Measurements from ENCODE around the gene SECTM1.

SECTM1 gene

GRCh38 chr17:82375359-82376041 is 41.9 kb upstream of the SECTM1 start:
- TF ChIP-seq TEAD4 (IDR thresholded peaks at IDR 0.05) (no peak), CREB1 (IDR thresholded peaks at IDR 0.05; ENCODE audit: low read depth) (no peak), RAD21 (IDR thresholded peaks at IDR 0.05; ENCODE audit: low read depth) (no peak), NFIC (IDR thresholded peaks at IDR 0.05) (no peak), EGR1 (IDR thresholded peaks at IDR 0.05) (no peak), TAF1 (IDR thresholded peaks at IDR 0.05; ENCODE audit: low read depth) (no peak), TCF12 (IDR thresholded peaks at IDR 0.05; ENCODE audit: low read depth) (no peak), MAX (IDR thresholded peaks at IDR 0.05) (no peak), EP300 (IDR thresholded peaks at IDR 0.05; ENCODE audit: borderline replicate concordance) (no peak), CEBPB (IDR thresholded peaks at IDR 0.05) (no peak)
- TF ChIP-seq, protein P1, sequence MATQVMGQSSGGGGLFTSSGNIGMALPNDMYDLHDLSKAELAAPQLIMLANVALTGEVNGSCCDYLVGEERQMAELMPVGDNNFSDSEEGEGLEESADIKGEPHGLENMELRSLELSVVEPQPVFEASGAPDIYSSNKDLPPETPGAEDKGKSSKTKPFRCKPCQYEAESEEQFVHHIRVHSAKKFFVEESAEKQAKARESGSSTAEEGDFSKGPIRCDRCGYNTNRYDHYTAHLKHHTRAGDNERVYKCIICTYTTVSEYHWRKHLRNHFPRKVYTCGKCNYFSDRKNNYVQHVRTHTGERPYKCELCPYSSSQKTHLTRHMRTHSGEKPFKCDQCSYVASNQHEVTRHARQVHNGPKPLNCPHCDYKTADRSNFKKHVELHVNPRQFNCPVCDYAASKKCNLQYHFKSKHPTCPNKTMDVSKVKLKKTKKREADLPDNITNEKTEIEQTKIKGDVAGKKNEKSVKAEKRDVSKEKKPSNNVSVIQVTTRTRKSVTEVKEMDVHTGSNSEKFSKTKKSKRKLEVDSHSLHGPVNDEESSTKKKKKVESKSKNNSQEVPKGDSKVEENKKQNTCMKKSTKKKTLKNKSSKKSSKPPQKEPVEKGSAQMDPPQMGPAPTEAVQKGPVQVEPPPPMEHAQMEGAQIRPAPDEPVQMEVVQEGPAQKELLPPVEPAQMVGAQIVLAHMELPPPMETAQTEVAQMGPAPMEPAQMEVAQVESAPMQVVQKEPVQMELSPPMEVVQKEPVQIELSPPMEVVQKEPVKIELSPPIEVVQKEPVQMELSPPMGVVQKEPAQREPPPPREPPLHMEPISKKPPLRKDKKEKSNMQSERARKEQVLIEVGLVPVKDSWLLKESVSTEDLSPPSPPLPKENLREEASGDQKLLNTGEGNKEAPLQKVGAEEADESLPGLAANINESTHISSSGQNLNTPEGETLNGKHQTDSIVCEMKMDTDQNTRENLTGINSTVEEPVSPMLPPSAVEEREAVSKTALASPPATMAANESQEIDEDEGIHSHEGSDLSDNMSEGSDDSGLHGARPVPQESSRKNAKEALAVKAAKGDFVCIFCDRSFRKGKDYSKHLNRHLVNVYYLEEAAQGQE (IDR thresholded peaks at IDR 0.05; ENCODE audit: low read depth), result no peak

GRCh38 chr17:82374626-82375331 is 41.2 kb upstream of the SECTM1 start:
- TF ChIP-seq EP300 (IDR thresholded peaks at IDR 0.05; ENCODE audit: borderline replicate concordance) (no peak), FOXM1 (IDR thresholded peaks at IDR 0.05; ENCODE audit: borderline replicate concordance, low read depth) (no peak), CREB1 (IDR thresholded peaks at IDR 0.05; ENCODE audit: low read depth) (no peak), YY1 (IDR thresholded peaks at IDR 0.05; ENCODE audit: low read depth) (no peak)
- TF ChIP-seq, protein P1 (IDR thresholded peaks at IDR 0.05; ENCODE audit: low read depth), result no peak

GRCh38 chr17:82373731-82374625 is 40.4 kb upstream of the SECTM1 start:
- TF ChIP-seq CEBPB (IDR thresholded peaks at IDR 0.05), result no peak
- no peak for TF ChIP-seq ZBTB7A (IDR thresholded peaks at IDR 0.05; ENCODE audit: low read depth)

GRCh38 chr17:82372249-82373071 is 38.9 kb upstream of the SECTM1 start:
- TF ChIP-seq, protein P1 (IDR thresholded peaks at IDR 0.05; ENCODE audit: low read depth), result no peak
- no peak for TF ChIP-seq YY1 (IDR thresholded peaks at IDR 0.05; ENCODE audit: low read depth)
- TF ChIP-seq MAX (IDR thresholded peaks at IDR 0.05), result no peak
- TF ChIP-seq RAD21 (IDR thresholded peaks at IDR 0.05; ENCODE audit: low read depth), result no peak
- TF ChIP-seq TAF1 (IDR thresholded peaks at IDR 0.05; ENCODE audit: low read depth), result no peak
- no peak for TF ChIP-seq CREB1 (IDR thresholded peaks at IDR 0.05; ENCODE audit: low read depth)
- no peak for TF ChIP-seq USF1 (IDR thresholded peaks at IDR 0.05)
- no peak for TF ChIP-seq NFIC (IDR thresholded peaks at IDR 0.05)
- no peak for TF ChIP-seq TCF12 (IDR thresholded peaks at IDR 0.05; ENCODE audit: low read depth)
- no peak for TF ChIP-seq ZBTB7A (IDR thresholded peaks at IDR 0.05; ENCODE audit: low read depth)
- no peak for TF ChIP-seq EGR1 (IDR thresholded peaks at IDR 0.05)
- TF ChIP-seq CEBPB (IDR thresholded peaks at IDR 0.05), result no peak
- TF ChIP-seq FOXM1 (IDR thresholded peaks at IDR 0.05; ENCODE audit: borderline replicate concordance, low read depth), result no peak
- TF ChIP-seq EP300 (IDR thresholded peaks at IDR 0.05; ENCODE audit: borderline replicate concordance), result no peak
- no peak for TF ChIP-seq TEAD4 (IDR thresholded peaks at IDR 0.05)
